Neural cell (in vitro differentiated cells): ENCODE data around the gene ASPSCR1.

Source experiments
- EZH2 ChIP-seq: fragments of 200-600, 300-800 bp; shearing (Covaris generic), sonication (generic); IDR thresholded peaks from 2 replicates; pipeline ENCODE4 v1.6.1; 2014; ENCODE audit warnings: antibody characterized with exemption, low read length, borderline replicate concordance, mild to moderate bottlenecking; ENCODE audit not compliant: insufficient read depth, poor library complexity, severe bottlenecking
- TF ChIP-seq, protein P1 (sequence below): fragments of 450-650 bp; IDR thresholded peaks from 2 replicates; pipeline ENCODE4 v1.5.1; 2014; ENCODE audit warnings: antibody characterized with exemption, mild to moderate bottlenecking, moderate library complexity; ENCODE audit not compliant: poor library complexity, severe bottlenecking

DNA sequence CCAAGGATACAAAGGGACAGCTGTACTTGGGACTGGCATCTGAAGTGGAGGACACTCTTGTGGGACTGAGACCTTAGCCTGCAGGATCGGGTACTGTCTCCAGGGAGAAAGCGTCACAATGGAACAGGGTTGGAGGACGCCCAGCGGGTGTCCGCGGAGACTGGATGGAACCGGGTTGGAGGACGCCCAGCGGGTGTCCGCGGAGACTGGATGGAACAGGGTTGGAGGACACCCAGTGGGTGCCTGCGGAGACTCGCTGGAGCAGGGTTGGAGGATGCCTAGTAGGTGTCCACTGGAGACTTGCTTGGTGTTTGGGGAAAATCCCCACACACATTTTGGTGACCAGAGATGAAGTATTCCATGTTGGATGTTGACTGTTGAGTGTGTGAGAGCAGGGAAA is 30.2 kb upstream of the ASPSCR1 start, which contains the start of gene MYADML2:
- TF ChIP-seq, protein P1, sequence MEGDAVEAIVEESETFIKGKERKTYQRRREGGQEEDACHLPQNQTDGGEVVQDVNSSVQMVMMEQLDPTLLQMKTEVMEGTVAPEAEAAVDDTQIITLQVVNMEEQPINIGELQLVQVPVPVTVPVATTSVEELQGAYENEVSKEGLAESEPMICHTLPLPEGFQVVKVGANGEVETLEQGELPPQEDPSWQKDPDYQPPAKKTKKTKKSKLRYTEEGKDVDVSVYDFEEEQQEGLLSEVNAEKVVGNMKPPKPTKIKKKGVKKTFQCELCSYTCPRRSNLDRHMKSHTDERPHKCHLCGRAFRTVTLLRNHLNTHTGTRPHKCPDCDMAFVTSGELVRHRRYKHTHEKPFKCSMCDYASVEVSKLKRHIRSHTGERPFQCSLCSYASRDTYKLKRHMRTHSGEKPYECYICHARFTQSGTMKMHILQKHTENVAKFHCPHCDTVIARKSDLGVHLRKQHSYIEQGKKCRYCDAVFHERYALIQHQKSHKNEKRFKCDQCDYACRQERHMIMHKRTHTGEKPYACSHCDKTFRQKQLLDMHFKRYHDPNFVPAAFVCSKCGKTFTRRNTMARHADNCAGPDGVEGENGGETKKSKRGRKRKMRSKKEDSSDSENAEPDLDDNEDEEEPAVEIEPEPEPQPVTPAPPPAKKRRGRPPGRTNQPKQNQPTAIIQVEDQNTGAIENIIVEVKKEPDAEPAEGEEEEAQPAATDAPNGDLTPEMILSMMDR, result no peak
- no peak for TF ChIP-seq EZH2
